ENCODE results near the gene NRIP1. TPM values are rescaled to one million over a fixed set of nuclear protein-coding genes. Genes with fewer than 3 reads are reported as not detected.

The NRIP1 gene
- total RNA-seq, 2 donors from 2014 or later: 29.9 to 35.9 TPM

- no peak overlapping the region for H3K9ac ChIP-seq (ENCODE audit: extremely low read depth, low read length, poor library complexity, severe bottlenecking)
- no peaks in the 10 kb centered on the region for H3K9me3 ChIP-seq (ENCODE audit: control insufficient read depth, low read length)
- no peak overlapping the region for H3K4me3 ChIP-seq (ENCODE audit: low read length)
- Mint-ChIP-seq H3K36me3 (ENCODE audit: low read depth) (peaks cover 11% of the 10 kb centered on the region), H3K4me3 (no peak overlapping the region), H3K4me1 (peaks cover 11% of the 10 kb centered on the region), H3K27me3 (ENCODE audit: insufficient read depth) (no peaks in the 10 kb centered on the region), H3K9me3 (no peaks in the 10 kb centered on the region), H3K27ac (no peak overlapping the region)
- DNase-seq: no peak
- no peak overlapping the region for H3K27ac ChIP-seq (ENCODE audit: low read depth, low read length)
- H3K4me1 ChIP-seq (ENCODE audit: control insufficient read depth, insufficient read depth, low read length): no peaks in the 10 kb centered on the region
- H3K36me3 ChIP-seq (ENCODE audit: control insufficient read depth, insufficient read depth, low read length): peaks cover 18% of the 10 kb centered on the region
- no peak for TF ChIP-seq CTCF (conservative IDR thresholded peaks at IDR 0.05)
- 89 to 94% methylated on average over 3 to 4 of the region's 4 CpGs for WGBS, 2 experiments (ENCODE audit: insufficient coverage in 1 of 2, insufficient read length in 1 of 2)
- H3K27me3 ChIP-seq (ENCODE audit: control insufficient read depth, insufficient read depth, low read length, poor library complexity, severe bottlenecking): no peaks in the 10 kb centered on the region
These were observed 35.7 kb downstream of the NRIP1 start for GRCh38 chr21:15029077-15029476.

- Mint-ChIP-seq H3K4me3 (no peak overlapping the region), H3K27me3 (ENCODE audit: insufficient read depth) (no peaks in the 10 kb centered on the region), H3K4me1 (peaks cover 11% of the 10 kb centered on the region), H3K36me3 (ENCODE audit: low read depth) (peaks cover 11% of the 10 kb centered on the region), H3K27ac (no peak overlapping the region), H3K9me3 (no peaks in the 10 kb centered on the region)
- H3K4me3 ChIP-seq (ENCODE audit: low read length): no peak overlapping the region
- H3K36me3 ChIP-seq (ENCODE audit: control insufficient read depth, insufficient read depth, low read length): peaks cover 18% of the 10 kb centered on the region
- 94% methylated on average over 1 of the region's 3 CpGs; no CpG with 5 or more reads in 1 of the 2 experiments for WGBS, 2 experiments (ENCODE audit: insufficient coverage in 1 of 2, insufficient read length in 1 of 2)
- no peaks in the 10 kb centered on the region for H3K4me1 ChIP-seq (ENCODE audit: control insufficient read depth, insufficient read depth, low read length)
- H3K27ac ChIP-seq (ENCODE audit: low read depth, low read length): no peak overlapping the region
- H3K27me3 ChIP-seq (ENCODE audit: control insufficient read depth, insufficient read depth, low read length, poor library complexity, severe bottlenecking): no peaks in the 10 kb centered on the region
- H3K9me3 ChIP-seq (ENCODE audit: control insufficient read depth, low read length): no peaks in the 10 kb centered on the region
- TF ChIP-seq CTCF (conservative IDR thresholded peaks at IDR 0.05): no peak
- no peak for DNase-seq
- H3K9ac ChIP-seq (ENCODE audit: extremely low read depth, low read length, poor library complexity, severe bottlenecking): no peak overlapping the region
These were observed 36.6 kb downstream of the NRIP1 start for GRCh38 chr21:15028186-15028585.

- H3K36me3 Mint-ChIP-seq (ENCODE audit: low read depth): peaks cover 11% of the 10 kb centered on the region
- no peaks in the 10 kb centered on the region for H3K27me3 ChIP-seq (ENCODE audit: control insufficient read depth, insufficient read depth, low read length, poor library complexity, severe bottlenecking)
These were observed 37.7 kb downstream of the NRIP1 start for GRCh38 chr21:15027056-15027455.

More at GRCh38 chr21:15027056-15027455, 37.7 kb downstream of the NRIP1 start:
- Histone ChIP-seq H3K4me1 (ENCODE audit: control insufficient read depth, insufficient read depth, low read length) (no peaks in the 10 kb centered on the region), H3K4me3 (ENCODE audit: low read length) (no peak overlapping the region), H3K27ac (ENCODE audit: low read depth, low read length) (no peak overlapping the region), H3K9ac (ENCODE audit: extremely low read depth, low read length, poor library complexity, severe bottlenecking) (no peak overlapping the region), H3K9me3 (ENCODE audit: control insufficient read depth, low read length) (peaks cover 4% of the 10 kb centered on the region), H3K36me3 (ENCODE audit: control insufficient read depth, insufficient read depth, low read length) (peaks cover 12% of the 10 kb centered on the region)
- no peak for DNase-seq
- H3K9me3 Mint-ChIP-seq: peaks cover 4% of the 10 kb centered on the region
- no peaks in the 10 kb centered on the region for H3K27me3 Mint-ChIP-seq (ENCODE audit: insufficient read depth)
- no peak overlapping the region for H3K4me3 Mint-ChIP-seq
- TF ChIP-seq CTCF (conservative IDR thresholded peaks at IDR 0.05): no peak
- H3K4me1 Mint-ChIP-seq: peaks cover 11% of the 10 kb centered on the region
- 80 to 94% methylated on average over 1 to 5 of the region's 5 CpGs for WGBS, 2 experiments (ENCODE audit: insufficient coverage in 1 of 2, insufficient read length in 1 of 2)
- no peak overlapping the region for H3K27ac Mint-ChIP-seq
